Caco-2 (cell line): ENCODE results near the gene ROBO4. TPM values are rescaled to one million over a fixed set of nuclear protein-coding genes. Genes with fewer than 3 reads are reported as not detected.

Experiments used
- BruUV-seq: library from RNA; stranded (reverse); fragments of 400-500 nt; replicated peaks from 2 replicates; lab custom pipeline; 2021; lab: Mats Ljungman, UMichigan
- CTCF ChIA-PET: fragments of 300-600 bp; sonication (Branson Sonifier 250); formaldehyde crosslinking; loops from one replicate; lab custom pipeline; 2022; ENCODE audit warnings: antibody characterized with exemption; lab: Charles Lee
- POLR2A ChIA-PET: fragments of 300-600 bp; sonication (Branson Sonifier 250); formaldehyde crosslinking; loops from one replicate; lab custom pipeline; 2022; ENCODE audit warnings: antibody characterized with exemption; lab: Charles Lee
- DNase-seq, 2 experiments: peaks; one replicate each; pipeline versions ENCODE4 v3.0.0 to v3.0.0-alpha.2; 2020 to 2022
- H3K27me3 ChIP-seq: replicated peaks from 2 replicates; pipeline ENCODE4 v1.6.0; 2011; ENCODE audit warnings: low read length; ENCODE audit not compliant: control insufficient read depth, insufficient read depth
- H3K36me3 ChIP-seq: 2 replicates; pipeline ENCODE4 v1.5.1; 2011; ENCODE audit warnings: low read length; ENCODE audit not compliant: control insufficient read depth, insufficient read depth
- H3K4me1 ChIP-seq: fragments of 250-450 bp; sonication (Bioruptor Pico); 2 replicates; pipeline ENCODE4 v1.5.1; 2020; ENCODE audit warnings: mild to moderate bottlenecking
- H3K4me3 ChIP-seq: 2 replicates; pipeline ENCODE4 v1.5.1; 2011; ENCODE audit warnings: low read depth, mild to moderate bottlenecking, control low read depth, low read length
- H3K9me3 ChIP-seq: fragments of 250-450 bp; sonication (Bioruptor Pico); 2 replicates; pipeline ENCODE4 v1.5.1; 2020; ENCODE audit warnings: mild to moderate bottlenecking, moderate library complexity
- H3K27ac Mint-ChIP-seq: one replicate; pipeline ENCODE4 v1.8.0; 2022; ENCODE audit warnings: mixed read lengths; ENCODE audit not compliant: unreplicated experiment
- H3K27me3 Mint-ChIP-seq: one replicate; pipeline ENCODE4 v1.8.0; 2022; ENCODE audit warnings: mixed read lengths; ENCODE audit not compliant: insufficient read depth, unreplicated experiment
- H3K36me3 Mint-ChIP-seq: one replicate; pipeline ENCODE4 v1.8.0; 2022; ENCODE audit warnings: mild to moderate bottlenecking, mixed read lengths; ENCODE audit not compliant: insufficient read depth, unreplicated experiment
- H3K4me1 Mint-ChIP-seq: one replicate; pipeline ENCODE4 v1.8.0; 2022; ENCODE audit warnings: low read depth, mixed read lengths; ENCODE audit not compliant: unreplicated experiment
- H3K4me3 Mint-ChIP-seq: one replicate; pipeline ENCODE4 v1.8.0; 2022; ENCODE audit warnings: mild to moderate bottlenecking, moderate library complexity, mixed read lengths; ENCODE audit not compliant: unreplicated experiment
- H3K9me3 Mint-ChIP-seq: one replicate; pipeline ENCODE4 v1.8.0; 2022; ENCODE audit warnings: mixed read lengths; ENCODE audit not compliant: unreplicated experiment
- CTCF ChIP-seq, 2 experiments: fragments of 200-600 bp in 1 of 2; IDR thresholded peaks; 1 replicate in 1 of 2; 2 replicates in 1 of 2; pipeline versions ENCODE4 v1.5.1 to v1.8.0; 2011 to 2022; ENCODE audit warnings: antibody characterized with exemption in 1 of 2, control low read depth in 1 of 2, inconsistent platforms in 1 of 2, low read depth in 1 of 2, low read length in 1 of 2, mild to moderate bottlenecking in 1 of 2, moderate library complexity in 1 of 2; ENCODE audit not compliant: insufficient read depth in 1 of 2, severe bottlenecking in 1 of 2, unreplicated experiment in 1 of 2
- intact Hi-C: fragments of 100-400 bp; cut with micrococcal nuclease; formaldehyde crosslinking; loops from one replicate; pipeline ENCODE4 v1.10.0; 2022; ENCODE audit not compliant: unreplicated experiment
- total RNA-seq: library from RNA; stranded (reverse); gene quantifications from 2 replicates; pipeline ENCODE4 v1.2.3, GENCODE V29; 2022

Gene ROBO4
- total RNA-seq, 1 experiment from 2014 or later, result not detected

- peak in 1 of 2 experiments; percentile 44 for DNase-seq
- POLR2A ChIA-PET, result interaction anchor here (1.1 kb wide), 1 partner anchor 19 kb away, joined by 4 read pairs; the partner anchor contains the start of gene CCDC15
- no peaks in the 10 kb centered on the region for H3K9me3 Mint-ChIP-seq
- peaks cover 3% of the 10 kb centered on the region for H3K27me3 Mint-ChIP-seq
- Histone ChIP-seq H3K4me1 (peaks cover 13% of the 10 kb centered on the region), H3K27me3 (no peaks in the 10 kb centered on the region), H3K36me3 (no peaks in the 10 kb centered on the region), H3K4me3 (no peak overlapping the region), H3K9me3 (no peaks in the 10 kb centered on the region)
- CTCF ChIA-PET, result interaction anchor here (0.5 to 1.6 kb wide), 6 partner anchors 36 to 282 kb away, joined by 3 to 14 read pairs (median 3); no protein-coding TSS in a partner anchor
- H3K4me1 Mint-ChIP-seq, result no peaks in the 10 kb centered on the region
- H3K27ac Mint-ChIP-seq, result no peak overlapping the region
- no peak for TF ChIP-seq CTCF (IDR thresholded peaks at IDR 0.05; ENCODE audit: insufficient read depth in 1 of 2, low read depth in 1 of 2, low read length in 1 of 2, severe bottlenecking in 1 of 2, unreplicated experiment in 1 of 2)
- no peaks in the 10 kb centered on the region for H3K36me3 Mint-ChIP-seq
- H3K4me3 Mint-ChIP-seq, result no peak overlapping the region
- BruUV-seq, result no TSS peak
- intact Hi-C loops, result no loop called here
Observed at GRCh38 chr11:124934862-124935547, 37.3 kb upstream of the ROBO4 start.

- no peak overlapping the region for H3K27ac Mint-ChIP-seq
- Histone ChIP-seq H3K4me3 (no peak overlapping the region), H3K27me3 (no peaks in the 10 kb centered on the region), H3K4me1 (peaks cover 13% of the 10 kb centered on the region), H3K9me3 (no peaks in the 10 kb centered on the region), H3K36me3 (no peaks in the 10 kb centered on the region)
- H3K9me3 Mint-ChIP-seq, result no peaks in the 10 kb centered on the region
- intact Hi-C loops, result no loop called here
- H3K36me3 Mint-ChIP-seq, result no peaks in the 10 kb centered on the region
- peaks cover 7% of the 10 kb centered on the region for H3K27me3 Mint-ChIP-seq
- BruUV-seq, result no TSS peak
- no peak for TF ChIP-seq CTCF (IDR thresholded peaks at IDR 0.05; ENCODE audit: insufficient read depth in 1 of 2, low read depth in 1 of 2, low read length in 1 of 2, severe bottlenecking in 1 of 2, unreplicated experiment in 1 of 2)
- H3K4me1 Mint-ChIP-seq, result no peaks in the 10 kb centered on the region
- no peak for DNase-seq
- H3K4me3 Mint-ChIP-seq, result no peak overlapping the region
- POLR2A ChIA-PET, result no interaction called here
- CTCF ChIA-PET, result no interaction called here
Observed at GRCh38 chr11:124930799-124931198, 33.1 kb upstream of the ROBO4 start.

GRCh38 chr11:124928942-124929665 is 31.4 kb upstream of the ROBO4 start:
- no peak overlapping the region for H3K4me3 Mint-ChIP-seq
- no peaks in the 10 kb centered on the region for H3K27me3 ChIP-seq
- CTCF ChIA-PET, result no interaction called here
- TF ChIP-seq CTCF (IDR thresholded peaks at IDR 0.05; ENCODE audit: insufficient read depth in 1 of 2, low read depth in 1 of 2, low read length in 1 of 2, severe bottlenecking in 1 of 2, unreplicated experiment in 1 of 2), result no peak
- peaks cover under 1% of the 10 kb centered on the region; the same call in 1 of the 2 replicates for H3K4me1 ChIP-seq
- H3K9me3 ChIP-seq, result no peaks in the 10 kb centered on the region
- no peak for DNase-seq
- no TSS peak for BruUV-seq
- H3K27ac Mint-ChIP-seq, result no peak overlapping the region
- no peaks in the 10 kb centered on the region for H3K36me3 Mint-ChIP-seq
- intact Hi-C loops, result no loop called here
- H3K27me3 Mint-ChIP-seq, result peaks cover 16% of the 10 kb centered on the region
- POLR2A ChIA-PET, result no interaction called here
- H3K36me3 ChIP-seq, result no peaks in the 10 kb centered on the region
- no peak overlapping the region for H3K4me3 ChIP-seq
- H3K9me3 Mint-ChIP-seq, result no peaks in the 10 kb centered on the region
- H3K4me1 Mint-ChIP-seq, result no peaks in the 10 kb centered on the region
